GM19193 (cell line): ENCODE data around the gene ZNF598.

Experiments used
- POLR2A ChIP-seq: IDR thresholded peaks from 4 replicates; pipeline ENCODE4 v1.6.1; 2011; ENCODE audit not compliant: insufficient read depth, insufficient read length; ENCODE audit errors: extremely low read depth

Gene ZNF598

DNA sequence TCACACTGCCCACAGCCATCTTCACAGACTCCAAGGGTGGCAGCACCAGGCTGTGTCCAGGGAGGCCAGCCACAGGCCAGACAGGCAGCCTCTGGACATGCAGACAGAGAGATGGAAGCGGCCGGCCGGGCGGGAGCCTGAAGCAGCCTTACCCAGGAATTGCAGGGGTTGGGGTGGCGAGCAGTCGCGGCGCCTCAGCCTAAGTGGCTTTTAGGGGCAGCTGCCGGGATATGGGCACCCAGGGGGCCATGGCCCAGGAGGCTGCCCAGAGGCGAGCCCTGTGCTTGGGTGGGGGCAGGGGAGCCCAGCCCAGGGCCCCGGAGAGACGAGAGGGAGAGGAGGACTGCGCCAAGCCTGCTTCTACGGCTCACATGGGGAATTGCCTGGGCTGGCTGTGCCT lies 15.6 kb upstream of the ZNF598 start:
- no peak for TF ChIP-seq POLR2A

DNA sequence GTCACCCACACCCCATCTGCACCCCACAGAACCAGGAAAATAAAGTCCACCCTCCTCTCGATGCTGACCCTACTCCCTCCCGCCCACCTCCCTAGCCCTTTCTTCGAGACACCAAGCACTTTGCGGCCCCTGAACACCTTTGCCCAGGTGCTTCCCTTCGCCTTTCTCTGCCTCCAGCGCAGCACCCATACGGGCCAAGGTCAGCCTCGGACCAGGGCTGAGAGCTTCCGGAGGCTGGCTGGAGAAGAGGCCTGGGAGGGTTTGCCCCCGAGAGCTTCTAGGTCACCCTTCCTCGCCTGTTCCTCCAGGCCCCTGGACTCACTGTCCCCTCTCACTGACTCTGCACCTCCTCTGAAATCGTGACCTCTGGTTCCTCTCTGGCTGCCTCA lies 14.4 kb upstream of the ZNF598 start:
- TF ChIP-seq POLR2A: no peak

DNA sequence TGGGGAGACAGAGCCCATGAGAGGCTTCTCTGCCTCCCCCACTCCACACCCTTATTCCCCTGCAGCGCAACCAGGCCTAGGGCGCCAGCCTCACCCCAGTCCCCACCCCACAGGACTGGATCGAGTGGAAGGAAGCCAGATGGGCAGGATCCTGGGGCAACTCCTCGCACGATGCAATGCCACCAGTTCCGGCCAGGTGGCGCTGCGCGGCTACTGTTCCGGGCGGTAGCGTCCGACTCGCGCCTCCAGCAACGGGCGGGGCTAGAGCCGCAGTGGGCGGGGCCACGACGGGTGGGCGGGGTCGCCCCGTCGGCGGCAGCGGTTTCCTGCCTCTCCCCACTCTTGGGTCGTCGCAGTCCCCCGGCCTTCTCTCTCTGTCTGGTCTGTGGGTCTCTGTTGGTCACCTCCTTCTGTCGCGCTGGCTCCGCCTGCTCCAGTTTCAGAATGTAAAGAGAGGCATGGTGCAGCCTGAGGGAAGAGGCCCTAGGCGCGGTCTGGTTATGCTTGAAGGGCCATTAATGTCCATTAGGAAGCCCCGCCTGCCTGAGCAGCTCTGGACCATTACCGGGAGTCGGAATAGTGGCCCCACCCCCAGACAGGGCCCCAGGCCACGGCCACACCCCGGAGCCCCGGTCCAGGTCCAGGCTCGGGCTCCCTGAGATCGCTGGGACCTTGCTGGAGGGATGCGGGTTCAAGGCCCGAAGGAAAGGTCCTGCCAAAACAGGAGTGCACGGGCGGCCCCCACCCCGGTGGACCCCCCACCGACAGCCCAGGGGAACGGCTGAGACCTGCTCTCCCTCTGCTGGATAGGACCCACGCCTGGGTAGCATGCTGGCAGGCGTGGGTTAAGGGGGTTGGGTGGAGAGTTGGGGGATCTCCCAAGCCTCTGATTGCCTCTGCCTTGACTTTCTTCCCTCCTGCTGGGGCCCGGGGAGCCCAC lies 13.7 kb upstream of the ZNF598 start:
- no peak for TF ChIP-seq POLR2A

GRCh38 chr16:2022723-2023091 lies 13.1 kb upstream of the ZNF598 start:
- no peak for TF ChIP-seq POLR2A

DNA sequence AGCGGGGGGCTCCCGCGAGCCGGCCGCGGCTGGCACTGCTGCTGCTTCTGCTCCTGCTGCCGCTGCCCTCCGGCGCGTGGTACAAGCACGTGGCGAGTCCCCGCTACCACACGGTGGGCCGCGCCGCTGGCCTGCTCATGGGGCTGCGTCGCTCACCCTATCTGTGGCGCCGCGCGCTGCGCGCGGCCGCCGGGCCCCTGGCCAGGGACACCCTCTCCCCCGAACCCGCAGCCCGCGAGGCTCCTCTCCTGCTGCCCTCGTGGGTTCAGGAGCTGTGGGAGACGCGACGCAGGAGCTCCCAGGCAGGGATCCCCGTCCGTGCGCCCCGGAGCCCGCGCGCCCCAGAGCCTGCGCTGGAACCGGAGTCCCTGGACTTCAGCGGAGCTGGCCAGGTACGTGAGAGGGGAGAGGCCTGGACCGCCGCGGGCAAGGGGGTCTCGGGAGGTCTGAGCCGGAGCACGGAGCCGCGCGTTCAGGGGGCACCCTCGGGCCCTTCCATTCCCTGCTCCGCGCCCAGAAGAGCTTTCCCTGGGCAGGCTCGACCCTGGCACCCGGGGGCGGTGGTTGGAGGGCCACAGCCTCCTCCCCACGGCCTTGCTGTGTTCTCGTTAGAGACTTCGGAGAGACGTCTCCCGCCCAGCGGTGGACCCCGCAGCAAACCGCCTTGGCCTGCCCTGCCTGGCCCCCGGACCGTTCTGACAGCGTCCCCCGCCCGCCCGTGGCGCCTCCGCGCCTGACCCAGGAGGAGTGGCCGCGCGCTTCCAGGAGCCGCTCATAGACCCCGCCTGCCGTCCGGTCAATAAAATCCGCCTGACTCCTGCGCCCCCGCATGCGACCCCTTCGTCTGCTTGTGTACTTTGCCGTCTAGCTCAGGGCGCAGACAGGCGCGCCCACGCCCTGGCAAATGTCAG lies 10.6 kb upstream of the ZNF598 start:
- TF ChIP-seq POLR2A: no peak

DNA sequence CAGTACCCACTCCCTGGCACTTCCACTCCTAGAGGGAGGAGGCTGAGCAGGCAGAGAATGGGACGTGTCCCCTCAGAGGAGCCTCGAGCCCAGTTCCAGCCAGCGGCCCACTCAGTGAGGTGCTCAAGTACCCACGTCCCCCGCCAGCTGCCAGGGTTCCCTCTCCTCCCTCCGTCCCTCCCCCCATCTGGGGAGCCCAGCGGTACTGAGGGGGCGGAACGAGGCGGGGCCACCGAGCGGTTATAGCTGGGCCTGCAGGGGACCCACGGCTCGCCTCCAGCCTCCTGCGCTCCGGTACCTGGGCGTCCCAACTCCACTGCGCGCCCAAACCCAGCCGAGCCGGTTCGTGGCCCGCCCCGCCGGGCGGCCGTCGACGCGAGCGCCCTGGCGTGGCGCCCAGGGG lies 9.9 kb upstream of the ZNF598 start, which contains the start of gene NPW:
TSS of gene NPW (plus strand) at position 268 of the 403 bp plus-strand sequence.
- TF ChIP-seq POLR2A: no peak

DNA sequence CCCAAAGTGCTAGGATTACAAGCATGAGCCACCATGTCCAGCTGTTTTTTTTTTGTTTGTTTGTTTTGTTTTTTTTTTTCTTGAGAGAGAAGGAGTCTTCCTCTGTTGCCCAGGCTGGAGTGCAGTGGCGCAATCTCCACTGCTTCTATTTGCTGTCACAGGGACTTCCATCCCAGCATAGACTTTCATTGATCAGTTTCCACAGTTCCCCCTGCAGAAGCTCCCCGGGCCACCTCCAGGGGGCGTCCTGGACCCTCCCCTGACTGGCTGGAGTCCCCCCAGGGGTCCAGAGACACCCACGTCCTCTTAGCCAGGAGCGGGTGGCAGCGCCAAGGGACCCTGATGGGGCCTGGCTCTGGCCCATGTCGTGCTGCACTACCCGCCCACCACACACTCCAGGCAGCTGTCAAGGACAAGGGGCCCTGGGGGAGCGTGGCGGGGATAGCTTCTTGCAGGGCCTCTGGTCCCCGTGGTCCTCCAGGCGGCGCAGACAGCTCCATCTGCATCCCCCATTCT lies 6.8 kb upstream of the ZNF598 start:
- TF ChIP-seq POLR2A: no peak

DNA sequence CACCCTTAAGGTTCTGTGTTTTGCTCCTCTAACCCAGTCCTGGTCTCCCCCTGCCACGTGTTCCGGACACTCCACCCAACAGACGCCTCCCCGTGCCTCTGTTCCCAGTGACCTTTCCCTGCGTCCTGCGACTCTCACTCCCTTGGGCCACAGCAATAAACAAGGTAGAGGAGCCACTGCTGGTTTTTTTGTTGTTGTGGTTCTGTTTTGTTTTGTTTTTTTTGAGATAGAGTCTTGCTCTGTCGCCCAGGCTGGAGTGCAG lies 6.3 kb upstream of the ZNF598 start:
- TF ChIP-seq POLR2A: no peak

DNA sequence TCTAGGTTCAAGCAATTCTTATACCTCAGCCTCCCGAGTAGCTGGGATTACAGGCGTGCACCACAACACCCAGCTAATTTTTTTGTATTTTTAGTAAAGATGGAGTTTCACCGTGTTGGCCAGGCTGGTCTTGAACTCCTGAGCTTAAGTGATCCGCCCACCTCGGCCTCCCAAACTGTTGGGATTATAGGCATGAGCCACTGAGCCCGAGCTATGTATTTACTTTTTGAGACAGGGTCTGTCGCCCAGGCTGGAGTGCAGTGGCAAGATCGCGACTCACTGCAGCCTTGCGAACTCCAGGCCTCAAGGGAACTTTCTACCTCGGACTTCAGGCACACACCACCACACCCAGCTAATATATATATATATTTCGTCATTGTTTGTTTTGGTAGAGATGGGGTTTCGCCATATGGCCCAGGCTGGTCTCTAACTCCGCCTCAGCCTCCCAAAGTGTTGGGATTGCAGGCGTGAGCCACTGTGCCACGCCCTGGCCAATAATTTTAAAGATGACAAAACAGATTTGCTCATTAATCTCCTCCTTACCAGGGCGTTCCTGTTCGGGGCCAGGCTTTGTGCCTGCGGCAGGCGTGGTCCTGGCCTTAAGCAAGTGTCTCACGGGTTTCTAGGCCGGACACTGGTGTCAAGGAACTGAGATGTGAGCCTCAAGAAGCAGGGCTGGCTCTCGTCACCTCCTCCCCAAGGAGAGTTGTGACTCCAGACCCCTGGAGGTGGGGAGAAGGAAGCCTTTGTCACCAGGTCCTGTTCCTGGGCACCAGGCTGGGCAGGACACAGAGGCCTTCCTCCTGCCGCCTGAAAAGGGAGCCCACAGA lies 5.7 kb upstream of the ZNF598 start:
- TF ChIP-seq POLR2A: no peak

DNA sequence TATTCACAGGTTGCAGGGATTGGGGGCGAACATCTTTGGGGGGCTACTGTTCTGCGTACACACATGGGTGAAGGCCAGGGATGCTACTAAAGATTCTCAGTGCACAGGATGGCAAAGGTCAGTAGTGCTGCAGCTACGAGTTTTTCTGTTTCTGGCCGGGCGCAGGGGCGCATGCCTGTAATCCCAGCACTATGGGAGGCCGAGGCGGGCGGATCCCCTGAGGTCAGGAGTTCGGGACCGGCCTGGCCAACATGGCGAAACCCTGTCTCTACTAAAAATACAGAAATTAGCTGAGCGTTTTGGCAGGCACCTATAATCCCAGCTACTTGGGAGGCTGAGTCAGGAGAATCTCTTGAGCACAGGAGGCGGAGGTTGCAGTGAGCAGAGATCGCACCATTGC lies 3.9 kb upstream of the ZNF598 start:
- TF ChIP-seq POLR2A: no peak

DNA sequence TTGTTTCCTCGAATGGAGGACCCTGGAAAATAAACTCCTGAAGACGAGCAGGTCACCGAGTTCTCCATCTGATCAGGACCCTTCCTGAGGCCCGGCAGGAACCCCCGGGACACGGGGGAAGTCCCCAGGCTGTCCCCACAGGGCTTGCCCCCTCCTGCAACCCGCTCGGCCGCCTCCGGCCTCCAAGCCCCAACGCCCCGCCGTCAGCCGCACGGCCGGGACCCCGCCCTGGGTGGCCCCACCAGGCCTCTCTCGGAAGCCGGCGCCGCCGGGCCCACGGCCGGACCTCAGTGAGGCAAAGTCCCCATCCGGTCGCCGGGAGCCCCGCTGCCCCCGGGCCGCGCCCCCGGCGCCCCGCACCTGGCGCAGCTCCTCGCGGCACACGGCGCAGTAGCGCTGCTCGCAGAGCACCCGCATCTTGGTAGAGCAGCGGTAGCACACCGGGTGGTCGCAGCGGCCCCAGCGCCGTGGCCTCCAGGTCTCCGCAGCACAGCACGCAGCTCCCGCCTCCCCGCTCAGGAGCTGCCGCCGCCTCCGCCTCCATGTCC lies 383 bp downstream of the ZNF598 start:
- TF ChIP-seq POLR2A: no peak

- TF ChIP-seq POLR2A: no peak
Observed at GRCh38 chr16:2008631-2009163, 924 bp downstream of the ZNF598 start.

- TF ChIP-seq POLR2A: peak; percentile 30
Observed at GRCh38 chr16:2008009-2008526, 1.6 kb downstream of the ZNF598 start.
